Neural progenitor cell (in vitro differentiated cells): Measurements from ENCODE around the gene ETFBKMT.

Experiments
- CTCF ChIP-seq: fragments of 200-600 bp; sonication (generic); IDR thresholded peaks from 2 replicates; pipeline ENCODE4 v1.5.1; 2017; ENCODE audit warnings: antibody characterized with exemption, mild to moderate bottlenecking
- EZH2 ChIP-seq: fragments of 200-600 bp; sonication (generic); IDR thresholded peaks from 2 replicates; pipeline ENCODE4 v1.6.1; 2017; ENCODE audit warnings: antibody characterized with exemption, mild to moderate bottlenecking, moderate library complexity
- EZH2phosphoT487 ChIP-seq: fragments of 200-600 bp; sonication (generic); IDR thresholded peaks from 2 replicates; pipeline ENCODE4 v1.6.1; 2017; ENCODE audit warnings: antibody characterized with exemption

- TF ChIP-seq CTCF (no peak), EZH2 (no peak), EZH2phosphoT487 (no peak)
These were observed 4.5 kb downstream of the ETFBKMT start for GRCh38 chr12:31664038-31664437.
